HepG2 (cell line): Measurements from ENCODE around the gene PRKCB. TPM values are rescaled to one million over a fixed set of nuclear protein-coding genes. Genes with fewer than 3 reads are reported as not detected.

Experiments used
- AKAP8 ChIP-seq: sonication (generic); formaldehyde crosslinking; IDR thresholded peaks from 2 replicates; pipeline ENCODE4 v1.5.1; 2020; ENCODE audit warnings: mild to moderate bottlenecking, missing genetic modification reagents
- ATF2 ChIP-seq: sonication (generic); formaldehyde crosslinking; IDR thresholded peaks from 2 replicates; pipeline ENCODE4 v1.4.0; 2020; ENCODE audit warnings: missing genetic modification reagents
- ATF7 ChIP-seq, 2 experiments: fragments of 450-650 bp in 1 of 2; sonication (generic) in 1 of 2; formaldehyde crosslinking in 1 of 2; IDR thresholded peaks; 2 replicates each; pipeline versions ENCODE4 v1.4.0 to v1.6.1; 2016 to 2020; ENCODE audit warnings: antibody characterized with exemption in 1 of 2, mild to moderate bottlenecking in 1 of 2, missing genetic modification reagents in 1 of 2
- ATF7-NPFF ChIP-seq: sonication (generic); formaldehyde crosslinking; IDR thresholded peaks from 2 replicates; pipeline ENCODE4 v1.8.1; 2023; ENCODE audit warnings: mild to moderate bottlenecking, low read depth, missing genetic modification reagents, moderate library complexity
- ATRX ChIP-seq: sonication (generic); formaldehyde crosslinking; IDR thresholded peaks from 2 replicates; pipeline ENCODE4 v1.4.0; 2020; ENCODE audit warnings: missing genetic modification reagents, borderline replicate concordance
- CHCHD3 ChIP-seq: sonication (generic); formaldehyde crosslinking; IDR thresholded peaks from 2 replicates; pipeline ENCODE4 v1.8.0; 2022; ENCODE audit warnings: mild to moderate bottlenecking, missing genetic modification reagents, moderate library complexity
- ETS1 ChIP-seq: sonication (generic); formaldehyde crosslinking; IDR thresholded peaks from 2 replicates; pipeline ENCODE4 v1.4.0; 2020; ENCODE audit warnings: missing genetic modification reagents
- GMEB1 ChIP-seq: sonication (generic); formaldehyde crosslinking; IDR thresholded peaks from 2 replicates; pipeline ENCODE4 v1.5.1; 2020; ENCODE audit warnings: missing genetic modification reagents, mild to moderate bottlenecking, borderline replicate concordance
- JDP2 ChIP-seq: sonication (generic); formaldehyde crosslinking; IDR thresholded peaks from 2 replicates; pipeline ENCODE4 v1.8.1; 2022; ENCODE audit warnings: missing genetic modification reagents, borderline replicate concordance
- KDM5B ChIP-seq: sonication (generic); formaldehyde crosslinking; IDR thresholded peaks from 2 replicates; pipeline ENCODE4 v1.4.0; 2020; ENCODE audit warnings: missing genetic modification reagents, mild to moderate bottlenecking, borderline replicate concordance
- NR2F1 ChIP-seq, 2 experiments: fragments of 450-650 bp in 1 of 2; formaldehyde crosslinking in 1 of 2; IDR thresholded peaks; 2 replicates each; pipeline versions ENCODE4 v1.5.0 to v1.6.1; 2016 to 2020; ENCODE audit warnings: mild to moderate bottlenecking in 1 of 2, missing compliant biosample characterization in 1 of 2, missing genetic modification reagents in 1 of 2, moderate library complexity in 1 of 2
- SRY ChIP-seq: sonication (generic); formaldehyde crosslinking; IDR thresholded peaks from 2 replicates; pipeline ENCODE4 v1.8.0; 2022; ENCODE audit warnings: mild to moderate bottlenecking, missing genetic modification reagents
- TP53 ChIP-seq: sonication (generic); formaldehyde crosslinking; conservative IDR thresholded peaks from 2 replicates; pipeline ENCODE4 v1.4.0; 2020; ENCODE audit warnings: missing genetic modification reagents
- ZFP62 ChIP-seq: sonication (generic); formaldehyde crosslinking; IDR thresholded peaks from 2 replicates; pipeline ENCODE4 v1.4.0; 2020; ENCODE audit warnings: missing genetic modification reagents
- ZKSCAN8 ChIP-seq: IDR thresholded peaks from 2 replicates; pipeline ENCODE4 v1.6.1; 2016; ENCODE audit warnings: borderline replicate concordance, missing genetic modification reagents, missing compliant biosample characterization
- ZNF543 ChIP-seq: sonication (generic); formaldehyde crosslinking; IDR thresholded peaks from 2 replicates; pipeline ENCODE4 v1.4.0; 2020; ENCODE audit warnings: mild to moderate bottlenecking, missing genetic modification reagents
- ZNF567 ChIP-seq: sonication (generic); formaldehyde crosslinking; IDR thresholded peaks from 2 replicates; pipeline ENCODE4 v1.8.1; 2023; ENCODE audit warnings: mild to moderate bottlenecking, missing genetic modification reagents, borderline replicate concordance
- ZNF790 ChIP-seq: sonication (generic); formaldehyde crosslinking; IDR thresholded peaks from 2 replicates; pipeline ENCODE4 v1.8.0; 2022; ENCODE audit warnings: missing genetic modification reagents, mild to moderate bottlenecking, borderline replicate concordance
- ZXDC ChIP-seq: sonication (generic); formaldehyde crosslinking; IDR thresholded peaks from 2 replicates; pipeline ENCODE4 v1.5.0; 2020; ENCODE audit warnings: mild to moderate bottlenecking, missing genetic modification reagents
- polyA plus RNA-seq, 8 experiments: library from polyadenylated mRNA; depleted of rRNA in 3 of 8; stranded (reverse) in 7 of 8; unstranded in 1 of 8; fragments of >200 nt; fragmentation: Illumina TruSeq in 4 of 8; extraction: Trizol in 4 of 8; gene quantifications; 2 replicates each; pipeline versions ENCODE4 v1.2.1 to v1.2.3, GENCODE V29; 2011 to 2016; ENCODE audit warnings: low read depth in 4 of 8, missing spikeins in 1 of 8, mixed read lengths in 1 of 8; ENCODE audit not compliant: insufficient read depth in 1 of 8
- total RNA-seq, 5 experiments: library from RNA; depleted of rRNA; stranded (reverse); fragments of >200 nt; fragmentation: Illumina TruSeq; extraction: Trizol; gene quantifications; 2 replicates each; pipeline ENCODE4 v1.2.3, GENCODE V29; 2016; ENCODE audit warnings: low read depth in 1 of 5
- TF ChIP-seq, protein P1 (sequence below): sonication (generic); formaldehyde crosslinking; IDR thresholded peaks from 2 replicates; pipeline ENCODE4 v1.5.0; 2020; ENCODE audit warnings: mild to moderate bottlenecking, missing genetic modification reagents, moderate library complexity
- TF ChIP-seq, protein P2 (sequence below): sonication (generic); formaldehyde crosslinking; IDR thresholded peaks from 2 replicates; pipeline ENCODE4 v1.8.0; 2022; ENCODE audit warnings: missing genetic modification reagents, low read depth, mild to moderate bottlenecking, borderline replicate concordance

The PRKCB gene
- total and polyA plus RNA-seq, 2 of the 13 experiments (the other 11 are each of a cell fraction or from before 2014, with no cell fraction given), result 0.01 TPM; not detected in 1

GRCh38 chr16:24253192-24253591 is 417.4 kb downstream of the PRKCB start (continued):
- no peak for TF ChIP-seq ATF2
- no peak for TF ChIP-seq TP53 (CRISPR knock-in tag)
- TF ChIP-seq, protein P1, sequence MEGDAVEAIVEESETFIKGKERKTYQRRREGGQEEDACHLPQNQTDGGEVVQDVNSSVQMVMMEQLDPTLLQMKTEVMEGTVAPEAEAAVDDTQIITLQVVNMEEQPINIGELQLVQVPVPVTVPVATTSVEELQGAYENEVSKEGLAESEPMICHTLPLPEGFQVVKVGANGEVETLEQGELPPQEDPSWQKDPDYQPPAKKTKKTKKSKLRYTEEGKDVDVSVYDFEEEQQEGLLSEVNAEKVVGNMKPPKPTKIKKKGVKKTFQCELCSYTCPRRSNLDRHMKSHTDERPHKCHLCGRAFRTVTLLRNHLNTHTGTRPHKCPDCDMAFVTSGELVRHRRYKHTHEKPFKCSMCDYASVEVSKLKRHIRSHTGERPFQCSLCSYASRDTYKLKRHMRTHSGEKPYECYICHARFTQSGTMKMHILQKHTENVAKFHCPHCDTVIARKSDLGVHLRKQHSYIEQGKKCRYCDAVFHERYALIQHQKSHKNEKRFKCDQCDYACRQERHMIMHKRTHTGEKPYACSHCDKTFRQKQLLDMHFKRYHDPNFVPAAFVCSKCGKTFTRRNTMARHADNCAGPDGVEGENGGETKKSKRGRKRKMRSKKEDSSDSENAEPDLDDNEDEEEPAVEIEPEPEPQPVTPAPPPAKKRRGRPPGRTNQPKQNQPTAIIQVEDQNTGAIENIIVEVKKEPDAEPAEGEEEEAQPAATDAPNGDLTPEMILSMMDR (CRISPR knock-in tag), result peak; percentile 79
- no peak for TF ChIP-seq KDM5B (CRISPR knock-in tag)
- TF ChIP-seq ZXDC (CRISPR knock-in tag), result no peak
- TF ChIP-seq ZNF543 (CRISPR knock-in tag), result no peak
- TF ChIP-seq ZNF790 (CRISPR knock-in tag), result no peak
- TF ChIP-seq, protein P2, sequence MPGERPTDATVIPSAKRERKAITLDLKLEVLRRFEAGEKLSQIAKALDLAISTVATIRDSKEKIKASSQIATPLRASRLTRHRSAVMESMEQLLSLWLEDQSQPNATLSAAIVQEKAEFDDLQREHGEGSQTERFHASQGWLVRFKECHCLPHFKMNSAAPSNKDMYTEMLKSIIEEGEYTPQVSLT (CRISPR knock-in tag), result no peak
- no peak for TF ChIP-seq GMEB1
- no peak for TF ChIP-seq ATRX (CRISPR knock-in tag)
- TF ChIP-seq NR2F1 (CRISPR knock-in tag; IDR thresholded peaks at IDR 0.05), result no peak
- TF ChIP-seq ATF7-NPFF (CRISPR knock-in tag), result no peak
- no peak for TF ChIP-seq ZFP62
- no peak for TF ChIP-seq ETS1 (CRISPR knock-in tag)
- no peak for TF ChIP-seq JDP2 (CRISPR knock-in tag)
- TF ChIP-seq ATF7 (IDR thresholded peaks at IDR 0.05), result 0 out of 2 replicates have a peak, but pooled peaks have one; percentile 10
- no peak for TF ChIP-seq ATF7 (CRISPR knock-in tag; IDR thresholded peaks at IDR 0.05)
- TF ChIP-seq ZKSCAN8, result no peak
- TF ChIP-seq CHCHD3 (CRISPR knock-in tag), result no peak
- no peak for TF ChIP-seq AKAP8
- TF ChIP-seq SRY, result no peak
- TF ChIP-seq ZNF567, result no peak
